ENCODE results near the gene TCEANC.

Gene TCEANC

GRCh38 chrX:13691841-13692371, 39.0 kb downstream of the TCEANC start:
- DNase-seq (ENCODE audit: low spot score): peak; percentile 17

GRCh38 chrX:13692771-13693231, 39.9 kb downstream of the TCEANC start:
- no peak for DNase-seq (ENCODE audit: low spot score)

- no peak for DNase-seq (ENCODE audit: low spot score)
Measured at GRCh38 chrX:13693341-13693961, 40.5 kb downstream of the TCEANC start.

GRCh38 chrX:13694359-13694758, 41.4 kb downstream of the TCEANC start:
- no peak for DNase-seq (ENCODE audit: low spot score)

GRCh38 chrX:13694983-13695382, 42.0 kb downstream of the TCEANC start:
- DNase-seq (ENCODE audit: low spot score): no peak

GRCh38 chrX:13695601-13696115, 42.7 kb downstream of the TCEANC start:
- no peak for DNase-seq (ENCODE audit: low spot score)

- DNase-seq (ENCODE audit: low spot score): no peak
Measured at GRCh38 chrX:13697455-13697854, 44.5 kb downstream of the TCEANC start.

GRCh38 chrX:13697976-13698375, 45.0 kb downstream of the TCEANC start:
- DNase-seq (ENCODE audit: low spot score): no peak

GRCh38 chrX:13698432-13698831, 45.5 kb downstream of the TCEANC start:
- DNase-seq (ENCODE audit: low spot score): no peak

- no peak for DNase-seq (ENCODE audit: low spot score)
Measured at GRCh38 chrX:13699183-13699826, 46.4 kb downstream of the TCEANC start.

GRCh38 chrX:13700380-13700779, 47.4 kb downstream of the TCEANC start:
- DNase-seq (ENCODE audit: low spot score): no peak

- no peak for DNase-seq (ENCODE audit: low spot score)
Measured at GRCh38 chrX:13702111-13702789, 49.3 kb downstream of the TCEANC start.

GRCh38 chrX:13703135-13703534, 50.2 kb downstream of the TCEANC start:
- no peak for DNase-seq (ENCODE audit: low spot score)

GRCh38 chrX:13703589-13703988, 50.6 kb downstream of the TCEANC start:
- DNase-seq (ENCODE audit: low spot score): no peak

GRCh38 chrX:13711141-13711540, 58.2 kb downstream of the TCEANC start:
- DNase-seq (ENCODE audit: low spot score): no peak
